Brain microvascular endothelial cell (primary cell): ENCODE results near the gene PALLD.
A peak's percentile ranks its signal among the peaks of the same experiment; 100 is the strongest.

Source experiments
- DNase-seq: peaks from one replicate; pipeline ENCODE4 v3.0.0-alpha.2; 2020
- H3K27ac ChIP-seq: fragments of 250-450 bp; sonication (Bioruptor Pico); 2 replicates; pipeline ENCODE4 v1.5.1; 2020; ENCODE audit warnings: mild to moderate bottlenecking, moderate library complexity
- H3K27me3 ChIP-seq: fragments of 250-450 bp; sonication (Bioruptor Pico); replicated peaks from 2 replicates; pipeline ENCODE4 v1.5.1; 2020; ENCODE audit warnings: mild to moderate bottlenecking
- H3K36me3 ChIP-seq: fragments of 250-450 bp; sonication (Bioruptor Pico); replicated peaks from 2 replicates; pipeline ENCODE4 v1.5.1; 2020; ENCODE audit warnings: mild to moderate bottlenecking
- H3K4me3 ChIP-seq: 2 replicates; pipeline ENCODE4 v1.5.1; 2011; ENCODE audit warnings: low read depth, mild to moderate bottlenecking, control low read depth, low read length, moderate library complexity
- CTCF ChIP-seq: IDR thresholded peaks from 2 replicates; pipeline ENCODE4 v1.5.1; 2011; ENCODE audit warnings: low read depth, mild to moderate bottlenecking, moderate library complexity, low read length, control low read depth, inconsistent platforms; ENCODE audit errors: missing control alignments
- in situ Hi-C: cut with HindIII; loops from 2 replicates; pipeline ENCODE4 v1.10.0; 2017; ENCODE audit warnings: low sequenced_read_pairs, low pct_ligation_motif_present

PALLD gene

DNA sequence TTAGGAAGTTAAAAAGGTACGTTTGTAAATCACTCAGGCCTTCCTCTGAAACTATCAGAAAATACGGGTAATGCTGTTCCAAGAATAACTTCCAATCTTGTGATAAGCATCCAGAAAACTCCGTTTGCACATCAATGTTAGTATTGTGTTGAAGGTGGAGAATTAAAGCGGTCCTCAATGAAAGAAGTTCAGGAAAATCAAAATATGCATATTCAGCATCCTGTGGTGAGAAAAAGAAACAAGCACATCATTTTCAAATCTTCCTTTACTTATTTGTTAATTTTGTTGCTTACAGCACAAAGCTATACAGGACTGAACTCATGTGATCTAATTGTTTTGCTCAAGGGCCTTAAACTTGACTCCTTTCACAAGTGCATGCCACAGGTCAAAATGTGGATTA lies 35.0 kb upstream of the PALLD start:
- H3K4me3 ChIP-seq: no peak overlapping the region
- H3K36me3 ChIP-seq: no peaks in the 10 kb centered on the region
- no peak for DNase-seq
- H3K27ac ChIP-seq: no peak overlapping the region
- in situ Hi-C loops: no loop called here
- H3K27me3 ChIP-seq: no peaks in the 10 kb centered on the region
- no peak for TF ChIP-seq CTCF

- Histone ChIP-seq H3K36me3 (peaks cover 8% of the 10 kb centered on the region), H3K27me3 (no peaks in the 10 kb centered on the region), H3K27ac (no peak overlapping the region), H3K4me3 (no peak overlapping the region)
- TF ChIP-seq CTCF: no peak
- no peak for DNase-seq
- in situ Hi-C loops: no loop called here
Observed at GRCh38 chr4:168472920-168473319, 23.9 kb upstream of the PALLD start.

- DNase-seq: no peak
- H3K4me3 ChIP-seq: no peak overlapping the region
- peaks cover 8% of the 10 kb centered on the region for H3K36me3 ChIP-seq
- H3K27me3 ChIP-seq: no peaks in the 10 kb centered on the region
- TF ChIP-seq CTCF: no peak
- in situ Hi-C loops: no loop called here
- no peak overlapping the region for H3K27ac ChIP-seq
Observed at GRCh38 chr4:168474660-168475320, 22.1 kb upstream of the PALLD start.

DNA sequence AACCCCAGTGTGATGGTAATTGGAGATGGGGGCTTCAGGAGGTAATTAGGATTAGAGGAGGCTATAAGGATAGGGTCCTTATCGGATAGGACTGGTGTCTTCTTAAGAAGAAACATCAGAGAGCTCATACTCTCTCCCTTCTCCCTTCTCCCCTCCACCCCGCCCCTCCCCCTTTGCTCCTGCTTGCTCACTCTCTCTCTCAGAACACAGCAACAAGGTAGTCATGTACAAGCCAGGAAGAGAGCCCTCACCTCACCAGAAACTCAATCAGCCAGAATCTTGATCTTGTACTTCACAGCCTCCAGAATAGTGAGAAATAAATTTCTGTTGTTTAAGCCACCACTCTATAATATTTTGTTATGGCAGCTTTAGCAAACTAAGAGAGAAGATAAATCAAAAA lies 21.1 kb upstream of the PALLD start:
- H3K4me3 ChIP-seq: no peak overlapping the region
- no peak for TF ChIP-seq CTCF
- DNase-seq: no peak
- no peaks in the 10 kb centered on the region for H3K27me3 ChIP-seq
- in situ Hi-C loops: no loop called here
- no peak overlapping the region for H3K27ac ChIP-seq
- peaks cover 8% of the 10 kb centered on the region for H3K36me3 ChIP-seq

DNA sequence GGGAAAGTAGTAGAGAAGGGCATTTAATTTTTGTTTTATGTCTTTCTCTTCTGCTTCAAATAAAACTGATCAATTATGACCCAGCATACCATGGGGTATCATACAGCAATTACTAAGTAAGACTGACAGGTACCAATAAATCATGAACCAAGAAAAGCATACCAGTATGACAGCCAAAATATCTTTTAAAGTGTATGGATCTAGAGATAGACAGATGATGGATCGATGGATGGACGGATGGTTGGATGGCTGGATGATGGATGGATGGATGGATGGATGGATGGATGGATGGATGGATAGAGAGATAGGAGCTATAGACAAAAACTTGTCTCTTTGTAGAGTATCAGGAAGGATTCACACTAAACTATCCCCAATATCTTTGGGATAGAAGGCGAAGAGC lies 18.0 kb upstream of the PALLD start:
- no peak overlapping the region for H3K27ac ChIP-seq
- DNase-seq: no peak
- no peak for TF ChIP-seq CTCF
- H3K4me3 ChIP-seq: no peak overlapping the region
- in situ Hi-C loops: no loop called here
- no peaks in the 10 kb centered on the region for H3K36me3 ChIP-seq
- no peaks in the 10 kb centered on the region for H3K27me3 ChIP-seq

GRCh38 chr4:168480931-168481611 lies 15.8 kb upstream of the PALLD start:
- peak; percentile 37 for DNase-seq
- in situ Hi-C loops: no loop called here
- peak overlapping the region; percentile 81 for H3K27ac ChIP-seq
- no peak for TF ChIP-seq CTCF
- H3K27me3 ChIP-seq: no peaks in the 10 kb centered on the region
- H3K36me3 ChIP-seq: no peaks in the 10 kb centered on the region
- peak overlapping the region; percentile 77 for H3K4me3 ChIP-seq
